Tibial nerve (tissue), 4 donors: ENCODE results near the gene EXOC4. TPM values are rescaled to one million over a fixed set of nuclear protein-coding genes. Genes with fewer than 3 reads are reported as not detected.

Source experiments
- DNase-seq, 2 donors: peaks; one replicate each; pipeline ENCODE4 v3.0.0-alpha.2; 2019; ENCODE audit warnings: low spot score in 2 of 2
- H3K27ac ChIP-seq, 4 donors: fragments of 200-600 bp; sonication (generic) in 3 of 4; one replicate each; pipeline ENCODE4 v1.5.1; 2017 to 2019; ENCODE audit warnings: mild to moderate bottlenecking in 1 of 4
- H3K27me3 ChIP-seq, 2 donors: fragments of 200-600 bp; sonication (generic) in 1 of 2; one replicate each; pipeline versions ENCODE4 v1.5.1 to v1.6.0; 2017 to 2019
- H3K36me3 ChIP-seq, 3 donors: fragments of 200-600 bp; sonication (generic); one replicate each; pipeline ENCODE4 v1.5.1; 2018 to 2019
- H3K4me1 ChIP-seq, 4 donors: fragments of 200-600 bp; sonication (generic) in 3 of 4; one replicate each; pipeline ENCODE4 v1.5.1; 2017 to 2019
- H3K4me3 ChIP-seq, 4 donors: fragments of 200-600 bp; sonication (generic) in 3 of 4; one replicate each; pipeline ENCODE4 v1.5.1; 2017 to 2019; ENCODE audit warnings: mild to moderate bottlenecking in 1 of 4, moderate library complexity in 1 of 4
- H3K9me3 ChIP-seq, 4 donors: fragments of 200-600 bp; sonication (generic) in 3 of 4; one replicate each; pipeline ENCODE4 v1.5.1; 2017 to 2019
- CTCF ChIP-seq, 5 experiments: fragments of 200-600 bp in 3 of 5; fragments of 450-650 bp in 2 of 5; sonication (generic) in 3 of 5; IDR thresholded peaks; one replicate each; pipeline ENCODE4 v1.5.1; 2016 to 2019; ENCODE audit warnings: antibody characterized with exemption in 5 of 5, mild to moderate bottlenecking in 3 of 5, moderate library complexity in 2 of 5
- EP300 ChIP-seq, 2 donors: sonication (generic); formaldehyde crosslinking; IDR thresholded peaks; one replicate each; pipeline ENCODE4 v1.6.1; 2017; ENCODE audit warnings: antibody characterized with exemption in 2 of 2, mild to moderate bottlenecking in 1 of 2
- POLR2A ChIP-seq, 2 donors: fragments of 450-650 bp; IDR thresholded peaks; one replicate each; pipeline ENCODE4 v1.6.1; 2017; ENCODE audit warnings: antibody characterized with exemption in 2 of 2, mild to moderate bottlenecking in 2 of 2, moderate library complexity in 2 of 2
- WGBS, 2 donors: methylation state at CpG; one replicate each; pipeline ENCODE4 v1.1.5; 2018; 5-methylcytosine and 5-hydroxymethylcytosine counted together
- total RNA-seq, 4 donors: library from RNA; depleted of rRNA; stranded (reverse); fragments of >200 nt; gene quantifications; one replicate each; pipeline ENCODE4 v1.1.0, GENCODE V29; 2016

The EXOC4 gene
- total RNA-seq, 4 donors from 2014 or later: 70.0 to 104 (median 85.8) TPM

DNA sequence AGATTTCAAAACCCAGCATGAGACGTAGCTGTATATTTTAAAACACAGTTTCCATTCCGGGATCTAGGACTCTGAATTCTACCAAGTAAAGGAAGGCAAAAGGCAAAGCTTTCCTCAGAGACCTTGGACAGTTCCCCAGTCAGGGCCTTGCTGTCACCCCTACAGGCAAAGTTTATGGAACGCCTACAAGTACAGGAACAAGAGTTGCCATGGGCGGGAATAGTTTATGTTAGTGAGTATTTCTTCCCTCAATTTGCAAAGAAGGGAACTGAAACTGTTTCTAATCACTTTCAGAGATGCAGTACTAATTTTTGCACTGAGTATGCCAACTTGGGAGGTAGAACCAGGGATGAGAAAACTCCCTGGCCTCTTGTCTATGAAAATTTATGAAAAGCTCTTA is 806.1 kb downstream of the EXOC4 start:
- no peak for TF ChIP-seq EP300 (IDR thresholded peaks at IDR 0.05)
- TF ChIP-seq CTCF (IDR thresholded peaks at IDR 0.05): no peak
- TF ChIP-seq POLR2A (IDR thresholded peaks at IDR 0.05): no peak
- Histone ChIP-seq H3K9me3 (no peaks in the 10 kb centered on the region), H3K27me3 (no peaks in the 10 kb centered on the region), H3K4me1 (no peaks in the 10 kb centered on the region), H3K4me3 (no peak overlapping the region), H3K36me3 (peaks cover 0 to 10% (median 0%) of the 10 kb centered on the region in 3 donors), H3K27ac (no peak overlapping the region)
- 81 to 82% methylated on average over 4 of the region's 4 CpGs for WGBS, 2 donors
- DNase-seq: no peak

DNA sequence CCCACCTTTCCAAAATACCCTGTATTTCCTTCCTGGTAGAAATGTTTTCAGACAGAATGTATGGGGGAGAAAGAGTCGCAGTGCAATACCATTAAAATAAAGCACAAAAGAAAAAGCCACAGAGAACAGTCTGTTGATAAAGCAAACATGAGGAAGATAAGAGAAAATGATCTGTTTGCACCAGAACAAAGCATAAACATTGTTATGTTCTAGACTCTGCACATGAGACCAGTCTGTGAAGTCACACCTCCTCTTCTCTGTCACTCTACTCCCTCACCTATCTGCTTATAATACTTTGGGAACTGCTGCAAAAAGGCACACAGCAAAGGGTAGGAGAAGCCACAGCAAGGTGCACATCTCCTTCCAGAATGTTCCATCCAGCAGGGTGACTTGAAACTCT is 807.0 kb downstream of the EXOC4 start:
- 93 to 98% methylated on average over 1 of the region's 1 CpG for WGBS, 2 donors
- DNase-seq: no peak
- H3K4me3 ChIP-seq: no peak overlapping the region
- H3K4me1 ChIP-seq: no peaks in the 10 kb centered on the region
- H3K27ac ChIP-seq: no peak overlapping the region
- no peaks in the 10 kb centered on the region for H3K27me3 ChIP-seq
- TF ChIP-seq EP300 (IDR thresholded peaks at IDR 0.05) (no peak), CTCF (IDR thresholded peaks at IDR 0.05) (no peak), POLR2A (IDR thresholded peaks at IDR 0.05) (no peak)
- H3K36me3 ChIP-seq: peaks cover 0 to 20% (median 0%) of the 10 kb centered on the region in 3 donors
- H3K9me3 ChIP-seq: no peaks in the 10 kb centered on the region

GRCh38 chr7:134060874-134061273 is 808.0 kb downstream of the EXOC4 start:
- Histone ChIP-seq H3K4me1 (no peaks in the 10 kb centered on the region), H3K27me3 (no peaks in the 10 kb centered on the region), H3K36me3 (peaks cover 0 to 29% (median 0%) of the 10 kb centered on the region in 3 donors), H3K27ac (no peak overlapping the region), H3K4me3 (no peak overlapping the region), H3K9me3 (no peaks in the 10 kb centered on the region)
- no peak for TF ChIP-seq EP300 (IDR thresholded peaks at IDR 0.05)
- TF ChIP-seq CTCF (IDR thresholded peaks at IDR 0.05): no peak
- no peak for TF ChIP-seq POLR2A (IDR thresholded peaks at IDR 0.05)
- DNase-seq: no peak
- WGBS, 2 donors: 75 to 82% methylated on average over 3 of the region's 3 CpGs

GRCh38 chr7:134062460-134062859 is 809.6 kb downstream of the EXOC4 start:
- no peak for DNase-seq
- TF ChIP-seq POLR2A (IDR thresholded peaks at IDR 0.05): no peak
- TF ChIP-seq EP300 (IDR thresholded peaks at IDR 0.05): no peak
- no peak for TF ChIP-seq CTCF (IDR thresholded peaks at IDR 0.05)
- peaks cover 0 to 38% (median 0%) of the 10 kb centered on the region in 3 donors for H3K36me3 ChIP-seq
- H3K4me3 ChIP-seq: no peak overlapping the region
- 85 to 90% methylated on average over 4 of the region's 4 CpGs for WGBS, 2 donors
- no peaks in the 10 kb centered on the region for H3K27me3 ChIP-seq
- H3K27ac ChIP-seq: no peak overlapping the region
- H3K9me3 ChIP-seq: no peaks in the 10 kb centered on the region
- no peaks in the 10 kb centered on the region for H3K4me1 ChIP-seq

- Histone ChIP-seq H3K36me3 (peaks cover 0 to 38% (median 0%) of the 10 kb centered on the region in 3 donors), H3K4me3 (no peak overlapping the region), H3K27me3 (no peaks in the 10 kb centered on the region), H3K9me3 (no peaks in the 10 kb centered on the region), H3K4me1 (no peaks in the 10 kb centered on the region), H3K27ac (no peak overlapping the region)
- WGBS, 2 donors: 81 to 84% methylated on average over 4 of the region's 4 CpGs
- DNase-seq: no peak
- TF ChIP-seq POLR2A (IDR thresholded peaks at IDR 0.05) (no peak), CTCF (IDR thresholded peaks at IDR 0.05) (no peak), EP300 (IDR thresholded peaks at IDR 0.05) (no peak)
These were observed 812.5 kb downstream of the EXOC4 start for GRCh38 chr7:134065415-134065814.
